BE2C (cell line): ENCODE data around the gene SAMD11.
"Not testable (repeated sequence)": the region's sequence is repeated elsewhere in the genome, so short reads cannot be mapped to it uniquely, and the experiment has no call there.

ENCODE experiments used
- DNase-seq: peaks from one replicate; pipeline ENCODE4 v3.0.0-alpha.2; 2020
- H3K27me3 ChIP-seq: fragments of 250-450 bp; sonication (Bioruptor Pico); 2 replicates; pipeline ENCODE4 v1.5.1; 2020; ENCODE audit warnings: mild to moderate bottlenecking
- H3K36me3 ChIP-seq: fragments of 250-450 bp; sonication (Bioruptor Pico); 2 replicates; pipeline ENCODE4 v1.5.1; 2020; ENCODE audit warnings: mild to moderate bottlenecking
- H3K4me1 ChIP-seq: fragments of 250-450 bp; sonication (Bioruptor Pico); 2 replicates; pipeline ENCODE4 v1.5.1; 2020
- H3K4me3 ChIP-seq: 2 replicates; pipeline ENCODE4 v1.5.1; 2011; ENCODE audit warnings: low read depth, low read length
- H3K9me3 ChIP-seq: fragments of 250-450 bp; sonication (Bioruptor Pico); 2 replicates; pipeline ENCODE4 v1.5.1; 2020
- CTCF ChIP-seq: IDR thresholded peaks from 2 replicates; pipeline ENCODE4 v1.5.1; 2012; ENCODE audit warnings: mild to moderate bottlenecking, low read depth, low read length

SAMD11 gene

GRCh38 chr1:983798-984475 is 60.2 kb downstream of the SAMD11 start:
- peak; percentile 71 for TF ChIP-seq CTCF
- H3K4me1 ChIP-seq = no peaks in the 10 kb centered on the region
- peak; percentile 61 for DNase-seq

DNA sequence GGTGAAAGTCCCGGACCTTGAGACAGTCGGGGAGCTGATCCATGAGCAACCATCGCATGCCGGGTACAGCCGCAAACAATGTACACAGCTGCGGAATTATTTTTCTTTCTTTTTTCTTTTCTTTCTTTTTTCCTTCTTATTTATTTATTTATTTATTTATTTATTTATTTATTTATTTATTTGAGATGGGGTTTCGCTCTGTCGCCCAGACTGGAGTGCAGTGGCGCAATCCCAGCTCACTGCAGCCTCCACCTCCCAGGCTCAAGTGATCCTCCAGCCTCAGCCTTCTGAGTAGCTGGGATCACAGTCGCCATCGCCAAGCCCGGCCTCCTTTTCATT is 60.7 kb downstream of the SAMD11 start:
- H3K36me3 ChIP-seq = no peaks in the 10 kb centered on the region
- H3K27me3 ChIP-seq = peaks cover 79% of the 10 kb centered on the region
- no peaks in the 10 kb centered on the region for H3K4me1 ChIP-seq
- no peak overlapping the region for H3K4me3 ChIP-seq
- DNase-seq = no peak
- no peak for TF ChIP-seq CTCF
- H3K9me3 ChIP-seq = no peaks in the 10 kb centered on the region

More at GRCh38 chr1:983798-984475, 60.2 kb downstream of the SAMD11 start:
- no peaks in the 10 kb centered on the region for H3K9me3 ChIP-seq
- no peak overlapping the region for H3K4me3 ChIP-seq
- no peaks in the 10 kb centered on the region for H3K36me3 ChIP-seq
- peaks cover 76% of the 10 kb centered on the region for H3K27me3 ChIP-seq

DNA sequence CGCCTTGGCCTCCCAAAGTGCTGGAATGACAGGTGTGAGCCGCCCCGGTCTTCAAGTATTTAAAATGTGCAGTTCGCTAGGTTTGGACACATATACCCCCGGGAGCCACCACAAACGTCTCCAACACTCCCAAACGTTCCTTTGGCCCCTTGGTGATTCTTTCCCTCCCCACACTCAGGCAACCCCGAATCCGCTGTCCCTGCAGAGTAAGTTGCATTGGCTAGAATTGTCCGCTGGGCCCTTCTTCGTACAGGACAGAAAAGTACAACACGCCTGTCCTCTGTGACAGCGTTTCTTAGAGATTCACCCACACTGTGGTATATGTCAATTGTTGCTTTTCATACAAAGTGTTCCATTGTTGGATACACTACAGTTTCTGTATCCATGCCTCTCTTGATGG is 61.4 kb downstream of the SAMD11 start:
- TF ChIP-seq CTCF = no peak
- H3K4me1 ChIP-seq = no peaks in the 10 kb centered on the region
- H3K9me3 ChIP-seq = no peaks in the 10 kb centered on the region
- no peak overlapping the region for H3K4me3 ChIP-seq
- no peak for DNase-seq
- no peaks in the 10 kb centered on the region for H3K36me3 ChIP-seq
- peaks cover 85% of the 10 kb centered on the region for H3K27me3 ChIP-seq

DNA sequence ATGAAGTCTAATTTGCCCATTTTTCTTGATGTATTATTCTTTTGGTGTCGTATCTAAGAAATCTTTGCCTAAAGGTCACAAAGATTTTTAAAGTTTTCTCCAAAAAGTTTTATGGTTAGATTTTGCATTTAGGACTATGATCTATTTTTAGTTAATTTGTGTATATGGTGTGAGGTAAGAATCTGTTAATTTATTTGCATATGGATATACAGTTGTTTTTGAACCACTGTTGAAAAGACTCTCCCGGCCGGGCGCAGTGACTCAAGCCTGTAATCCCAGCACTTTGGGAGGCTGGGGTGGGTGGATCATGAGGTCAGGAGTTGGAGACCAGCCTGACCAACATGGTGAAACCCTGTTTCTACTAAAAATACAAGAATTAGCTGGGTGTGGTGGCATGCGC is 64.3 kb downstream of the SAMD11 start:
- peaks cover 67% of the 10 kb centered on the region for H3K27me3 ChIP-seq
- not testable (repeated sequence) for H3K4me1 ChIP-seq, DNase-seq

GRCh38 chr1:991275-991674 is 67.6 kb downstream of the SAMD11 start:
- not testable (repeated sequence) for H3K9me3 ChIP-seq, DNase-seq, H3K4me1 ChIP-seq, H3K36me3 ChIP-seq, H3K4me3 ChIP-seq
- H3K27me3 ChIP-seq = peaks cover 64% of the 10 kb centered on the region

More for the DNA sequence above, 64.3 kb downstream of the SAMD11 start:
- not testable (repeated sequence) for H3K9me3 ChIP-seq, H3K36me3 ChIP-seq, H3K4me3 ChIP-seq

DNA sequence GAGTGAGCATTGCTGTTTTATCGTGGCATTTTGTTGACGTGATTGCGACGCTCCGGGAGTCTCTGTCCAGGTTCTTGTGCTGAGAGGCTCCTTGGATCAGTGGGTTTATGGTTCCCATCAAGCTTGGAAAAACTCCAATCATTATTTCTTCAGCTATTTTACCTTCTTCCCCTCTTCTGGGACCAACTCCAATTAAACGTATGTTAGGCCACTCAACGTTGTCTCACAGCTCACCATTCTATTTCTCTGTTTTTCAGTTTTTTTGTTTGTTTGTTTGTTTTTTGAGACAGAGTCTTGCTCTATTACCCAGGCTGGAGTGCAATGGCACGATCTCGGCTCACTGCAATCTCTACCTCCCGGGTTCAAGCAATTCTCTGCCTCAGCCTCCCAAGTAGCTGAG is 68.2 kb downstream of the SAMD11 start:
- Histone ChIP-seq H3K4me1 (no peaks in the 10 kb centered on the region), H3K4me3 (no peak overlapping the region), H3K27me3 (peaks cover 60% of the 10 kb centered on the region), H3K9me3 (no peaks in the 10 kb centered on the region), H3K36me3 (no peaks in the 10 kb centered on the region)
- DNase-seq = no peak
- no peak for TF ChIP-seq CTCF

- Histone ChIP-seq H3K9me3 (no peaks in the 10 kb centered on the region), H3K4me3 (no peak overlapping the region), H3K36me3 (no peaks in the 10 kb centered on the region), H3K27me3 (peaks cover 63% of the 10 kb centered on the region), H3K4me1 (no peaks in the 10 kb centered on the region)
- no peak for TF ChIP-seq CTCF
- DNase-seq = no peak
Observed at GRCh38 chr1:992362-992761, 68.6 kb downstream of the SAMD11 start.
